Right atrium auricular region (tissue), 2 donors: ENCODE results near the gene SESN1. TPM values are rescaled to one million over a fixed set of nuclear protein-coding genes. Genes with fewer than 3 reads are reported as not detected.
"Not testable (repeated sequence)": the region's sequence is repeated elsewhere in the genome, so short reads cannot be mapped to it uniquely, and the experiment has no call there.

Experiments
- DNase-seq: peaks from one replicate; pipeline ENCODE4 v3.0.0-alpha.2; 2019; ENCODE audit warnings: low spot score
- H3K27ac ChIP-seq, 2 donors: fragments of 200-600 bp; sonication (generic); 1 replicate in 1 of 2; 2 replicates in 1 of 2; pipeline ENCODE4 v1.5.1; 2016 to 2019
- H3K27me3 ChIP-seq, 2 donors: fragments of 200-600 bp; sonication (generic); one replicate each; pipeline versions ENCODE4 v1.5.1 to v1.6.0; 2017 to 2019
- H3K36me3 ChIP-seq: fragments of 200-600 bp; sonication (generic); one replicate; pipeline ENCODE4 v1.5.1; 2016
- H3K4me1 ChIP-seq, 2 donors: fragments of 200-600 bp; sonication (generic); one replicate each; pipeline versions ENCODE4 v1.5.1 to v1.6.0; 2017 to 2019
- H3K4me3 ChIP-seq, 2 donors: fragments of 200-600 bp; sonication (generic); 1 replicate in 1 of 2; 2 replicates in 1 of 2; pipeline ENCODE4 v1.5.1; 2017 to 2019; ENCODE audit warnings: mild to moderate bottlenecking in 1 of 2, moderate library complexity in 1 of 2
- H3K9me3 ChIP-seq, 2 donors: fragments of 200-600 bp; sonication (generic); one replicate each; pipeline ENCODE4 v1.5.1; 2019
- CTCF ChIP-seq, 2 donors: fragments of 200-600 bp; sonication (generic); IDR thresholded peaks; one replicate each; pipeline ENCODE4 v1.5.1; 2019; ENCODE audit warnings: antibody characterized with exemption in 2 of 2
- total RNA-seq, 2 donors: library from RNA; depleted of rRNA; stranded (reverse); fragments of >200 nt; gene quantifications; one replicate each; pipeline ENCODE4 v1.1.0, GENCODE V29; 2016

Gene SESN1
- total RNA-seq, 2 donors from 2014 or later: 35.1 to 55.7 TPM

- peaks cover 0 to 15% of the 10 kb centered on the region in 2 donors for H3K4me1 ChIP-seq
- no peaks in the 10 kb centered on the region for H3K9me3 ChIP-seq
- no peak for TF ChIP-seq CTCF (IDR thresholded peaks at IDR 0.05)
- H3K4me3 ChIP-seq: no peak overlapping the region
- no peaks in the 10 kb centered on the region for H3K27me3 ChIP-seq
- peak overlapping the region in 1 of 2 donors; percentile 35 for H3K27ac ChIP-seq
- peaks cover 23% of the 10 kb centered on the region for H3K36me3 ChIP-seq
- no peak for DNase-seq
Measured at GRCh38 chr6:108983151-108983550, 111.5 kb downstream of the SESN1 start.

GRCh38 chr6:108982154-108983113, 112.2 kb downstream of the SESN1 start:
- H3K4me1 ChIP-seq: peaks cover 0 to 8% of the 10 kb centered on the region in 2 donors
- no peak overlapping the region for H3K4me3 ChIP-seq
- no peak for TF ChIP-seq CTCF (IDR thresholded peaks at IDR 0.05)
- DNase-seq: no peak
- peak overlapping the region; percentile 22 to 37 for H3K27ac ChIP-seq
- peaks cover 16% of the 10 kb centered on the region for H3K36me3 ChIP-seq
- no peaks in the 10 kb centered on the region for H3K27me3 ChIP-seq
- H3K9me3 ChIP-seq: no peaks in the 10 kb centered on the region

- not testable (repeated sequence) for H3K9me3 ChIP-seq
Measured at GRCh38 chr6:108978638-108979037, 116.0 kb downstream of the SESN1 start.

GRCh38 chr6:108974201-108974600, 120.4 kb downstream of the SESN1 start:
- TF ChIP-seq CTCF (IDR thresholded peaks at IDR 0.05): no peak
- Histone ChIP-seq H3K9me3 (no peaks in the 10 kb centered on the region), H3K27me3 (no peaks in the 10 kb centered on the region), H3K4me1 (peaks cover 0 to 28% of the 10 kb centered on the region in 2 donors), H3K4me3 (no peak overlapping the region), H3K27ac (peak overlapping the region; percentile 69 to 77), H3K36me3 (no peaks in the 10 kb centered on the region)
- no peak for DNase-seq

More at GRCh38 chr6:108978638-108979037, 116.0 kb downstream of the SESN1 start:
- not testable (repeated sequence) for H3K4me3 ChIP-seq, H3K36me3 ChIP-seq, H3K4me1 ChIP-seq, H3K27me3 ChIP-seq, DNase-seq, H3K27ac ChIP-seq

GRCh38 chr6:108969776-108970175, 124.9 kb downstream of the SESN1 start:
- Histone ChIP-seq H3K4me1 (peaks cover 0 to 58% of the 10 kb centered on the region in 2 donors), H3K27ac (peak overlapping the region; percentile 77 to 90), H3K36me3 (no peaks in the 10 kb centered on the region), H3K27me3 (no peaks in the 10 kb centered on the region), H3K9me3 (no peaks in the 10 kb centered on the region), H3K4me3 (no peak overlapping the region)
- no peak for DNase-seq
- TF ChIP-seq CTCF (IDR thresholded peaks at IDR 0.05): no peak
